Testis (tissue), 2 donors: ENCODE data around the gene SRCAP.

ENCODE experiments used
- CTCF ChIP-seq, 3 experiments: fragments of 450-650 bp in 2 of 3; fragments of 200-600 bp in 1 of 3; sonication (generic) in 1 of 3; IDR thresholded peaks; one replicate each; pipeline ENCODE4 v1.5.1; 2016 to 2019; ENCODE audit warnings: antibody characterized with exemption in 3 of 3, mild to moderate bottlenecking in 2 of 3, moderate library complexity in 1 of 3
- POLR2A ChIP-seq: fragments of 450-650 bp; IDR thresholded peaks from one replicate; pipeline ENCODE4 v1.6.1; 2017; ENCODE audit warnings: antibody characterized with exemption, mild to moderate bottlenecking, moderate library complexity

GRCh38 chr16:30721606-30722005 is 22.6 kb downstream of the SRCAP start:
- no peak for TF ChIP-seq CTCF (IDR thresholded peaks at IDR 0.05)
- no peak for TF ChIP-seq POLR2A
